HepG2 (cell line): ENCODE results near the gene DEFB131A.
"Not testable (repeated sequence)": the region's sequence is repeated elsewhere in the genome, so short reads cannot be mapped to it uniquely, and the experiment has no call there.

ENCODE experiments used
- CEBPB ChIP-seq: IDR thresholded peaks from 2 replicates; pipeline ENCODE4 v1.6.1; 2011; ENCODE audit warnings: low read depth, low read length, improper control_type of control experiment, borderline replicate concordance
- RARG ChIP-seq: sonication (generic); formaldehyde crosslinking; IDR thresholded peaks from 2 replicates; pipeline ENCODE4 v1.4.0; 2020; ENCODE audit warnings: low read depth, mild to moderate bottlenecking, missing genetic modification reagents

DNA sequence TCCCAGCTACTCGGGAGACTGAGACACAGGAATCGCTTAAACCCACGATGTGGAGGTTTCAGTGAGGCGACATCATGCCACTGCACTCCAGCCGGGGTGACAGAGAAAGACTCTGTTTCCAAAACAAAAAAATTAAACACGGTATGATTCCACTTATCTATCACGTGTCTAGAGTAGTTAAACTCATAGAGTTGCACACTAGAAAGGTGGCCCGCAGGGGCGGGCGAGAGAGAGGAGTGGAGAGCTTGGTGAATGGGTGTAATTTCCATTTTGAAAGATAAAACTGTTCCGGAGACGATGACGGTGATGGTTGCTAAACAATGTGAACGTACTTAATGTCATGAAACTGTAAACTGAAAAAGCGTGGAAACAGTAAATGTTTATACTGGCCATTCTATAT lies 44.6 kb downstream of the DEFB131A start:
- not testable (repeated sequence) for TF ChIP-seq RARG (CRISPR knock-in tag); CEBPB
